MM.1S (cell line): ENCODE data around the gene WRNIP1.

ENCODE experiments used
- DNase-seq: peaks from one replicate; pipeline ENCODE4 v3.0.0-alpha.2; 2015
- H2AFZ ChIP-seq: fragments of 300-600 bp; sonication (generic); 2 replicates; pipeline ENCODE4 v1.6.0; 2016; ENCODE audit warnings: antibody characterized with exemption, low read length
- H3F3A ChIP-seq: fragments of 300-600 bp; sonication (generic); 2 replicates; pipeline ENCODE4 v1.6.1; 2016; ENCODE audit warnings: mild to moderate bottlenecking, antibody characterized with exemption, low read length, moderate library complexity, mixed read lengths; ENCODE audit not compliant: insufficient read depth
- H3K27ac ChIP-seq: fragments of 300-600 bp; sonication (generic); 2 replicates; pipeline ENCODE4 v1.5.1; 2016; ENCODE audit warnings: mild to moderate bottlenecking, low read length
- H3K27me3 ChIP-seq: fragments of 300-600 bp; sonication (generic); replicated peaks from 2 replicates; pipeline ENCODE4 v1.6.0; 2016; ENCODE audit warnings: low read length; ENCODE audit not compliant: insufficient read depth
- H3K36me3 ChIP-seq: fragments of 300-600 bp; sonication (generic); replicated peaks from 2 replicates; pipeline ENCODE4 v1.6.1; 2016; ENCODE audit warnings: mild to moderate bottlenecking, low read length, mixed read lengths; ENCODE audit not compliant: insufficient read depth
- H3K4me1 ChIP-seq: fragments of 300-600 bp; sonication (generic); 2 replicates; pipeline ENCODE4 v1.6.1; 2016; ENCODE audit warnings: low read length, mixed read lengths
- H3K4me2 ChIP-seq: fragments of 300-600 bp; sonication (generic); 2 replicates; pipeline ENCODE4 v1.6.0; 2016; ENCODE audit warnings: low read depth, low read length
- H3K4me3 ChIP-seq: fragments of 300-600 bp; sonication (generic); 2 replicates; pipeline ENCODE4 v1.5.1; 2016; ENCODE audit warnings: low read length, mixed read lengths
- H3K79me2 ChIP-seq: fragments of 300-600 bp; sonication (generic); 2 replicates; pipeline ENCODE4 v1.6.1; 2016; ENCODE audit warnings: mixed run types, low read length, mixed read lengths
- H3K9ac ChIP-seq: fragments of 300-600 bp; sonication (generic); 2 replicates; pipeline ENCODE4 v1.6.1; 2016; ENCODE audit warnings: low read length, mixed read lengths
- H3K9me2 ChIP-seq: fragments of 300-600 bp; sonication (generic); replicated peaks from 2 replicates; pipeline ENCODE4 v1.6.1; 2016; ENCODE audit warnings: mild to moderate bottlenecking, low read length, mixed read lengths; ENCODE audit not compliant: insufficient read depth
- H3K9me3 ChIP-seq: fragments of 300-600 bp; sonication (generic); replicated peaks from 2 replicates; pipeline ENCODE4 v1.6.1; 2016; ENCODE audit warnings: mild to moderate bottlenecking, low read length, mixed read lengths; ENCODE audit not compliant: insufficient read depth
- H4K20me1 ChIP-seq: fragments of 300-600 bp; sonication (generic); 2 replicates; pipeline ENCODE4 v1.6.1; 2016; ENCODE audit warnings: mild to moderate bottlenecking, low read length, moderate library complexity, mixed read lengths; ENCODE audit not compliant: insufficient read depth
- CTCF ChIP-seq: fragments of 300-600 bp; sonication (generic); IDR thresholded peaks from 2 replicates; pipeline ENCODE4 v1.5.1; 2016; ENCODE audit warnings: antibody characterized with exemption, low read length, mixed read lengths
- EZH2 ChIP-seq: fragments of 300-600 bp; sonication (generic); optimal IDR thresholded peaks from 2 replicates; pipeline ENCODE3; 2017; ENCODE audit warnings: low read depth, mild to moderate bottlenecking, antibody characterized with exemption, low read length, mixed read lengths
- EZH2phosphoT487 ChIP-seq: fragments of 300-600 bp; sonication (generic); IDR thresholded peaks from 2 replicates; pipeline ENCODE4 v1.6.1; 2018; ENCODE audit warnings: antibody characterized with exemption, low read length

The WRNIP1 gene

GRCh38 chr6:2752477-2753109, 12.6 kb upstream of the WRNIP1 start:
- no peak overlapping the region for H3K27ac ChIP-seq
- H3K9me3 ChIP-seq, result no peaks in the 10 kb centered on the region
- H3K36me3 ChIP-seq, result no peaks in the 10 kb centered on the region
- H3F3A ChIP-seq, result no peaks in the 10 kb centered on the region
- TF ChIP-seq CTCF, result no peak
- no peak for TF ChIP-seq EZH2phosphoT487
- no peaks in the 10 kb centered on the region for H3K27me3 ChIP-seq
- no peaks in the 10 kb centered on the region for H3K4me1 ChIP-seq
- H3K4me2 ChIP-seq, result no peak overlapping the region
- H2AFZ ChIP-seq, result no peak overlapping the region
- H3K4me3 ChIP-seq, result no peak overlapping the region
- no peaks in the 10 kb centered on the region for H4K20me1 ChIP-seq
- no peak for DNase-seq
- H3K9me2 ChIP-seq, result no peaks in the 10 kb centered on the region
- H3K79me2 ChIP-seq, result no peaks in the 10 kb centered on the region
- no peak overlapping the region for H3K9ac ChIP-seq

GRCh38 chr6:2753110-2753489, 12.1 kb upstream of the WRNIP1 start:
- Histone ChIP-seq H3K9me2 (no peaks in the 10 kb centered on the region), H3K79me2 (no peaks in the 10 kb centered on the region), H3K9ac (no peak overlapping the region), H3K9me3 (no peaks in the 10 kb centered on the region), H3F3A (no peaks in the 10 kb centered on the region), H3K4me3 (no peak overlapping the region), H3K27me3 (no peaks in the 10 kb centered on the region), H2AFZ (no peak overlapping the region), H3K4me2 (no peak overlapping the region), H3K27ac (no peak overlapping the region), H3K4me1 (no peaks in the 10 kb centered on the region), H3K36me3 (no peaks in the 10 kb centered on the region), H4K20me1 (no peaks in the 10 kb centered on the region)
- no peak for TF ChIP-seq EZH2phosphoT487
- no peak for TF ChIP-seq CTCF
- TF ChIP-seq EZH2, result no peak
- DNase-seq, result no peak

- Histone ChIP-seq H3K9me2 (no peaks in the 10 kb centered on the region), H3K27me3 (no peaks in the 10 kb centered on the region), H3K27ac (no peak overlapping the region), H3K9me3 (no peaks in the 10 kb centered on the region), H4K20me1 (no peaks in the 10 kb centered on the region), H3K4me2 (no peak overlapping the region), H3F3A (no peaks in the 10 kb centered on the region), H3K4me3 (no peak overlapping the region), H2AFZ (no peak overlapping the region), H3K79me2 (no peaks in the 10 kb centered on the region), H3K9ac (no peak overlapping the region), H3K4me1 (no peaks in the 10 kb centered on the region), H3K36me3 (no peaks in the 10 kb centered on the region)
- TF ChIP-seq CTCF (no peak), EZH2 (no peak), EZH2phosphoT487 (no peak)
- no peak for DNase-seq
These were observed 11.4 kb upstream of the WRNIP1 start for GRCh38 chr6:2753743-2754142.
